SU-DHL-6 (cell line): Measurements from ENCODE around the gene NDUFS8.

ENCODE experiments used
- CTCF ChIP-seq: fragments of 200-600 bp; sonication (generic); IDR thresholded peaks from one replicate; pipeline ENCODE4 v1.5.1; 2017; ENCODE audit warnings: antibody characterized with exemption, mild to moderate bottlenecking, low read length, moderate library complexity; ENCODE audit not compliant: insufficient read depth, poor library complexity, severe bottlenecking
- EZH2phosphoT487 ChIP-seq: fragments of 200-600 bp; sonication (generic), shearing (Covaris generic); conservative IDR thresholded peaks from 2 replicates; pipeline ENCODE4 v1.6.1; 2018; ENCODE audit warnings: mild to moderate bottlenecking, antibody characterized with exemption, low read length, moderate library complexity, mixed read lengths

- TF ChIP-seq CTCF, result no peak
- TF ChIP-seq EZH2phosphoT487, result no peak
Measured at GRCh38 chr11:68044145-68044813, 13.8 kb downstream of the NDUFS8 start.
